ENCODE results near the gene STK17B. TPM values are rescaled to one million over a fixed set of nuclear protein-coding genes. Genes with fewer than 3 reads are reported as not detected.

The STK17B gene
- total and polyA plus RNA-seq, 9 of the 15 experiments (the other 6 are each of a cell fraction or from before 2014, with no cell fraction given) = 2.3 to 17.7 (median 8.5) TPM

- TF ChIP-seq TSC22D4 (tag; IDR thresholded peaks at IDR 0.05) (no peak), GATAD2A (IDR thresholded peaks at IDR 0.05) (no peak), MXI1 (IDR thresholded peaks at IDR 0.05; ENCODE audit: low read depth, low read length) (no peak), HNRNPLL (IDR thresholded peaks at IDR 0.05; ENCODE audit: low read depth, low read length, poor library complexity, severe bottlenecking) (no peak)
- TF ChIP-seq, protein P1, sequence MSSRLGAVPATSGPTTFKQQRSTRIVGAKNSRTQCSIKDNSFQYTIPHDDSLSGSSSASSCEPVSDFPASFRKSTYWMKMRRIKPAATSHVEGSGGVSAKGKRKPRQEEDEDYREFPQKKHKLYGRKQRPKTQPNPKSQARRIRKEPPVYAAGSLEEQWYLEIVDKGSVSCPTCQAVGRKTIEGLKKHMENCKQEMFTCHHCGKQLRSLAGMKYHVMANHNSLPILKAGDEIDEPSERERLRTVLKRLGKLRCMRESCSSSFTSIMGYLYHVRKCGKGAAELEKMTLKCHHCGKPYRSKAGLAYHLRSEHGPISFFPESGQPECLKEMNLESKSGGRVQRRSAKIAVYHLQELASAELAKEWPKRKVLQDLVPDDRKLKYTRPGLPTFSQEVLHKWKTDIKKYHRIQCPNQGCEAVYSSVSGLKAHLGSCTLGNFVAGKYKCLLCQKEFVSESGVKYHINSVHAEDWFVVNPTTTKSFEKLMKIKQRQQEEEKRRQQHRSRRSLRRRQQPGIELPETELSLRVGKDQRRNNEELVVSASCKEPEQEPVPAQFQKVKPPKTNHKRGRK (tag; IDR thresholded peaks at IDR 0.05) = no peak
These were observed 26.8 kb downstream of the STK17B start (continued) for GRCh38 chr2:196144513-196145126.

- H3K79me2 ChIP-seq (ENCODE audit: control insufficient read depth, insufficient read depth, low read length) = 0 out of 3 replicates have a peak, but pooled peaks cover under 1% of the 10 kb centered on the region
- H3K4me3 ChIP-seq = no peak overlapping the region
- H3K36me3 ChIP-seq (ENCODE audit: control insufficient read depth, insufficient read depth, low read length) = peaks cover 52% of the 10 kb centered on the region
- no TSS peak for BruUV-seq (replicated peaks)
- DNase-seq (ENCODE audit: extremely low read depth in 1 of 4, low spot score in 3 of 4) (no peak), ATAC-seq (no peak), FAIRE-seq (no peak)
- no peak overlapping the region for H3K9ac ChIP-seq (ENCODE audit: insufficient read depth in 1 of 2, low read depth in 2 of 2, low read length in 2 of 2)
- POLR2A ChIA-PET = no interaction called here
- intact Hi-C loops (cut with micrococcal nuclease) = no loop called here
- no peak overlapping the region for H3K4me2 ChIP-seq (ENCODE audit: insufficient read depth, low read length)
- 98% methylated on average over 4 of the region's 4 CpGs for WGBS (ENCODE audit: insufficient coverage, low coverage, missing lambda C conversion rate)
- in situ Hi-C loops (cut with MboI) = loop anchor here (25.0 kb wide), 1 partner anchor 594 kb away; no protein-coding TSS in a partner anchor
- no peaks in the 10 kb centered on the region for H4K20me1 ChIP-seq (replicated peaks; ENCODE audit: control insufficient read depth, insufficient read depth, low read length)
- no peaks in the 10 kb centered on the region for H3K4me1 ChIP-seq (replicated peaks in 1 of 2; ENCODE audit: control insufficient read depth in 2 of 2, insufficient read depth in 2 of 2, low read length in 2 of 2)
- H2AFZ ChIP-seq (ENCODE audit: low read depth, low read length) = no peak overlapping the region
- H3K9me3 ChIP-seq (replicated peaks; ENCODE audit: control insufficient read depth, insufficient read depth, low read depth, low read length) = no peaks in the 10 kb centered on the region
- no peaks in the 10 kb centered on the region for H3K9me1 ChIP-seq (ENCODE audit: control insufficient read depth, insufficient read depth, low read length)
- no peak for TF ChIP-seq KLF16 (IDR thresholded peaks at IDR 0.05)
- TF ChIP-seq THRAP3 (IDR thresholded peaks at IDR 0.05; ENCODE audit: borderline replicate concordance) = no peak
- TF ChIP-seq MCM2 (IDR thresholded peaks at IDR 0.05; ENCODE audit: low read depth) = no peak
- no peak for TF ChIP-seq JUND (IDR thresholded peaks at IDR 0.05; ENCODE audit: borderline replicate concordance, low read depth, low read length)
- no peak for TF ChIP-seq JUND (tag; IDR thresholded peaks at IDR 0.05; ENCODE audit: borderline replicate concordance, low read depth, low read length)
- TF ChIP-seq SMARCA4 (IDR thresholded peaks at IDR 0.05) = no peak
- TF ChIP-seq ZNF589 (CRISPR knock-in tag; IDR thresholded peaks at IDR 0.05; ENCODE audit: low read depth) = no peak
- no peak for TF ChIP-seq SMAD2 (IDR thresholded peaks at IDR 0.05; ENCODE audit: low read depth, low read length)
- no peak for TF ChIP-seq POLR2A (conservative IDR thresholded peaks at IDR 0.05)
- TF ChIP-seq EHMT2 (IDR thresholded peaks at IDR 0.05) = no peak
- TF ChIP-seq, protein P2, sequence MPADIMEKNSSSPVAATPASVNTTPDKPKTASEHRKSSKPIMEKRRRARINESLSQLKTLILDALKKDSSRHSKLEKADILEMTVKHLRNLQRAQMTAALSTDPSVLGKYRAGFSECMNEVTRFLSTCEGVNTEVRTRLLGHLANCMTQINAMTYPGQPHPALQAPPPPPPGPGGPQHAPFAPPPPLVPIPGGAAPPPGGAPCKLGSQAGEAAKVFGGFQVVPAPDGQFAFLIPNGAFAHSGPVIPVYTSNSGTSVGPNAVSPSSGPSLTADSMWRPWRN (IDR thresholded peaks at IDR 0.05; ENCODE audit: low read depth) = no peak
- TF ChIP-seq ELF4 (CRISPR knock-in tag; IDR thresholded peaks at IDR 0.05) = no peak
- no peak for TF ChIP-seq GABPB2 (CRISPR knock-in tag; conservative IDR thresholded peaks at IDR 0.05)
- no peak for TF ChIP-seq KLF6 (CRISPR knock-in tag; IDR thresholded peaks at IDR 0.05; ENCODE audit: borderline replicate concordance)
- no peak for TF ChIP-seq KLF10 (CRISPR knock-in tag; IDR thresholded peaks at IDR 0.05)
- no peaks in the 10 kb centered on the region for H3K27me3 ChIP-seq (ENCODE audit: control insufficient read depth in 2 of 2, insufficient read depth in 2 of 2, low read length in 2 of 2)
- H3K27ac ChIP-seq (ENCODE audit: extremely low read depth, low read depth, low read length) = no peak overlapping the region
- CTCF ChIA-PET (ENCODE audit: low intra/inter-chr PET ratio) = no interaction called here
These were observed 27.6 kb downstream of the STK17B start for GRCh38 chr2:196143730-196144131.
